HCT116 (cell line): Measurements from ENCODE around the gene PRRT1. TPM values are rescaled to one million over a fixed set of nuclear protein-coding genes. Genes with fewer than 3 reads are reported as not detected.
A peak's percentile ranks its signal among the peaks of the same experiment; 100 is the strongest.

ENCODE experiments used
- ATAC-seq: fragments of 200-7000 bp; cut with Tn5 transposase; 2 replicates; pipeline ENCODE4 v1.9.1; 2020; ENCODE audit warnings: mild to moderate bottlenecking, moderate library complexity
- BruUV-seq: library from RNA; stranded (reverse); fragments of 400-500 nt; replicated peaks from 2 replicates; lab custom pipeline; 2021; lab: Mats Ljungman, UMichigan
- CTCF ChIA-PET: fragments of 300-600 bp; sonication (Branson Sonifier 250); formaldehyde crosslinking; loops from one replicate; lab custom pipeline; 2021; ENCODE audit warnings: antibody characterized with exemption; lab: Charles Lee
- POLR2A ChIA-PET: fragments of 300-600, 350-600 bp; sonication (Branson Sonifier 250); formaldehyde crosslinking; loops from one replicate; lab custom pipeline; 2021; ENCODE audit warnings: antibody characterized with exemption; lab: Charles Lee
- RAD21 ChIA-PET, 2 experiments: fragments of 300-600 bp; sonication (Branson Sonifier 250); formaldehyde crosslinking; loops; one replicate each; lab custom pipeline; 2023; ENCODE audit warnings: low total read pairs in 2 of 2; ENCODE audit not compliant: uncharacterized antibody in 2 of 2, unreplicated experiment in 2 of 2, low non-redundant PET in 1 of 2; lab: Charles Lee
- DNase-seq: peaks from one replicate; pipeline ENCODE4 v3.0.0-alpha.2; 2010; ENCODE audit warnings: low read depth, low spot score
- H2AFZ ChIP-seq: fragments of 200-600 bp; shearing (Covaris generic), sonication (generic); 2 replicates; pipeline ENCODE4 v1.6.1; 2017; ENCODE audit warnings: low read depth, mixed run types, mixed read lengths, antibody characterized with exemption, low read length; ENCODE audit not compliant: poor library complexity, severe bottlenecking
- H3K27ac ChIP-seq: 2 replicates; pipeline ENCODE4 v1.5.1; 2012; ENCODE audit warnings: low read depth, low read length
- H3K27me3 ChIP-seq: fragments of 200-600 bp; sonication (generic); 2 replicates; pipeline ENCODE4 v1.6.1; 2016; ENCODE audit warnings: mixed run types, low read length, mixed read lengths; ENCODE audit not compliant: insufficient read depth
- H3K36me3 ChIP-seq, 2 experiments: fragments of 200-500 bp in 1 of 2; fragments of 200-600 bp in 1 of 2; sonication (Bioruptor generic) in 1 of 2; sonication (generic) in 1 of 2; 2 replicates each; pipeline versions ENCODE4 v1.5.1 to v1.6.1; 2014 to 2016; ENCODE audit warnings: low read length in 2 of 2, inconsistent platforms in 1 of 2, mixed read lengths in 1 of 2, mixed run types in 1 of 2; ENCODE audit not compliant: insufficient read depth in 2 of 2, control insufficient read depth in 1 of 2
- H3K4me1 ChIP-seq, 2 experiments: fragments of 200-600 bp in 1 of 2; sonication (generic) in 1 of 2; 2 replicates each; pipeline versions ENCODE4 v1.5.1 to v1.6.1; 2012 to 2017; ENCODE audit warnings: low read length in 2 of 2, inconsistent platforms in 1 of 2, mild to moderate bottlenecking in 1 of 2, mixed read lengths in 1 of 2, mixed run types in 1 of 2, moderate library complexity in 1 of 2; ENCODE audit not compliant: insufficient read depth in 2 of 2, control insufficient read depth in 1 of 2
- H3K4me2 ChIP-seq: fragments of 200-600 bp; sonication (generic); 2 replicates; pipeline ENCODE4 v1.6.1; 2017; ENCODE audit warnings: mixed run types, low read length, mixed read lengths
- H3K4me3 ChIP-seq, 2 experiments: fragments of 200-600 bp in 1 of 2; sonication (generic) in 1 of 2; replicated peaks in 1 of 2; 2 replicates each; pipeline ENCODE4 v1.5.1; 2011 to 2016; ENCODE audit warnings: low read length in 2 of 2, control low read depth in 1 of 2, low read depth in 1 of 2, mild to moderate bottlenecking in 1 of 2, mixed read lengths in 1 of 2, mixed run types in 1 of 2
- H3K79me2 ChIP-seq: fragments of 200-600 bp; sonication (generic); 2 replicates; pipeline ENCODE4 v1.6.1; 2017; ENCODE audit warnings: mild to moderate bottlenecking, mixed run types, low read length, moderate library complexity, mixed read lengths; ENCODE audit not compliant: insufficient read depth
- H3K9ac ChIP-seq: fragments of 200-600 bp; sonication (generic); 2 replicates; pipeline ENCODE4 v1.6.1; 2016; ENCODE audit warnings: low read length, mixed read lengths
- H3K9me2 ChIP-seq: fragments of 200-600 bp; sonication (generic), shearing (Covaris generic); 2 replicates; pipeline ENCODE4 v1.6.1; 2017; ENCODE audit warnings: mixed run types, mild to moderate bottlenecking, moderate library complexity; ENCODE audit not compliant: insufficient read depth
- H3K9me3 ChIP-seq, 2 experiments: fragments of 200-500 bp in 1 of 2; fragments of 200-600 bp in 1 of 2; sonication (Bioruptor generic) in 1 of 2; sonication (generic) in 1 of 2; 2 replicates each; pipeline ENCODE4 v1.6.1; 2014 to 2017; ENCODE audit warnings: low read length in 2 of 2, mixed read lengths in 2 of 2, inconsistent platforms in 1 of 2, low read depth in 1 of 2, mild to moderate bottlenecking in 1 of 2, mixed run types in 1 of 2, moderate library complexity in 1 of 2; ENCODE audit not compliant: control insufficient read depth in 1 of 2, insufficient read depth in 1 of 2
- H4K20me1 ChIP-seq: fragments of 200-600 bp; sonication (generic), shearing (Covaris generic); 2 replicates; pipeline ENCODE4 v1.6.1; 2017; ENCODE audit warnings: mixed run types, mild to moderate bottlenecking, moderate library complexity; ENCODE audit not compliant: insufficient read depth
- CBX3 ChIP-seq: IDR thresholded peaks from 2 replicates; pipeline ENCODE4 v1.6.1; 2012; ENCODE audit warnings: low read depth
- JUND ChIP-seq: IDR thresholded peaks from 2 replicates; pipeline ENCODE4 v1.6.1; 2012
- POLR2A ChIP-seq: IDR thresholded peaks from 2 replicates; pipeline ENCODE4 v1.7.0; 2011; ENCODE audit warnings: borderline replicate concordance; ENCODE audit not compliant: insufficient read depth, insufficient read length; ENCODE audit errors: extremely low read depth
- POLR2AphosphoS5 ChIP-seq: IDR thresholded peaks from 2 replicates; pipeline ENCODE4 v1.6.1; 2011; ENCODE audit warnings: mild to moderate bottlenecking, low read depth, low read length, moderate library complexity
- RAD21 ChIP-seq: IDR thresholded peaks from 2 replicates; pipeline ENCODE4 v1.6.1; 2012; ENCODE audit warnings: low read depth, mild to moderate bottlenecking
- REST ChIP-seq: IDR thresholded peaks from 2 replicates; pipeline ENCODE4 v1.6.1; 2012; ENCODE audit warnings: low read depth
- SRF ChIP-seq: IDR thresholded peaks from 2 replicates; pipeline ENCODE4 v1.6.1; 2012; ENCODE audit warnings: low read depth
- YY1 ChIP-seq: IDR thresholded peaks from 2 replicates; pipeline ENCODE4 v1.6.1; 2011; ENCODE audit warnings: low read length, low read depth, moderate library complexity, mild to moderate bottlenecking; ENCODE audit not compliant: insufficient replicate concordance; ENCODE audit errors: extremely low read depth
- ZBTB33 ChIP-seq: IDR thresholded peaks from 2 replicates; pipeline ENCODE4 v1.6.1; 2011; ENCODE audit warnings: mild to moderate bottlenecking, low read length, moderate library complexity; ENCODE audit not compliant: insufficient replicate concordance; ENCODE audit errors: extremely low read depth
- ZNF274 ChIP-seq: fragments of 200-500 bp; sonication (Bioruptor generic); IDR thresholded peaks from 2 replicates; pipeline ENCODE4 v1.6.1; 2014; ENCODE audit warnings: mild to moderate bottlenecking, low read depth, low read length, inconsistent platforms
- intact Hi-C: fragments of 100-400 bp; cut with micrococcal nuclease; formaldehyde crosslinking; loops from 2 replicates; pipeline ENCODE4 v1.10.0; 2022
- total RNA-seq: library from RNA; stranded (reverse); gene quantifications from one replicate; pipeline ENCODE4 v1.2.1, GENCODE V29; 2021; ENCODE audit not compliant: unreplicated experiment

The PRRT1 gene
- total RNA-seq, 1 experiment from 2014 or later: 6.1 TPM

GRCh38 chr6:32114796-32115195 is 36.9 kb downstream of the PRRT1 start:
- no peak for DNase-seq

More at GRCh38 chr6:32114796-32115195, 36.9 kb downstream of the PRRT1 start:
- Histone ChIP-seq H3K79me2 (no peaks in the 10 kb centered on the region), H4K20me1 (no peaks in the 10 kb centered on the region), H3K4me2 (peak overlapping the region; percentile 51), H3K4me1 (peaks cover 0 to 28% of the 10 kb centered on the region in 2 experiments; a peak in 2 of 4 replicates), H3K27ac (no peak overlapping the region), H3K9me3 (no peaks in the 10 kb centered on the region), H3K9me2 (no peaks in the 10 kb centered on the region), H2AFZ (no peak overlapping the region), H3K9ac (no peak overlapping the region), H3K27me3 (no peaks in the 10 kb centered on the region), H3K4me3 (no peak overlapping the region), H3K36me3 (peaks cover 10 to 15% of the 10 kb centered on the region in 2 experiments; a peak in 3 of 4 replicates)
- CTCF ChIA-PET: interaction anchor here (1.1 kb wide), 1 partner anchor 13 kb away, joined by 3 read pairs; the partner anchor contains the start of gene ATF6B
- RAD21 ChIA-PET: no interaction called here
- POLR2A ChIA-PET: no interaction called here
- intact Hi-C loops: loop anchor here (5.0 kb wide), 2 partner anchors 128 to 588 kb away; no protein-coding TSS in a partner anchor
- no TSS peak for BruUV-seq
- TF ChIP-seq SRF: no peak
- no peak for TF ChIP-seq REST
- TF ChIP-seq POLR2AphosphoS5: no peak
- TF ChIP-seq POLR2A: no peak
- no peak for TF ChIP-seq YY1
- TF ChIP-seq ZBTB33: no peak
- no peak for TF ChIP-seq CBX3
- TF ChIP-seq RAD21: no peak
- TF ChIP-seq ZNF274: no peak
- TF ChIP-seq JUND: no peak
- no peak for ATAC-seq
